ENCODE measurements around the gene CPHXL2.

CPHXL2 gene
- total RNA-seq: 0 reads per million in 3 donors

- H3K4me1 ChIP-seq (ENCODE audit: control insufficient read depth, insufficient read depth, low read length, poor library complexity, severe bottlenecking): no peaks in the 10 kb centered on the region
- no peaks in the 10 kb centered on the region for H3K36me3 ChIP-seq (ENCODE audit: control insufficient read depth, insufficient read depth, low read length)
- H3K27me3 ChIP-seq (replicated peaks; ENCODE audit: control insufficient read depth, insufficient read depth, low read length, poor library complexity, severe bottlenecking): no peaks in the 10 kb centered on the region
- H3K4me3 ChIP-seq (ENCODE audit: insufficient read depth, low read depth, low read length, poor library complexity, severe bottlenecking): no peak within 1 kb of the TSS
- no peak for DNase-seq
- H3K9me3 ChIP-seq (ENCODE audit: control insufficient read depth, low read length): no peaks in the 10 kb centered on the region
- no peak within 1 kb of the TSS for H3K27ac ChIP-seq (ENCODE audit: insufficient read depth, low read length, poor library complexity, severe bottlenecking)
Measured at GRCh38 chr16:75676909-75677308, at the start of gene CPHXL2. Gene CPHXL2, minus strand, starts transcription at chr16:75677009. Its CDS starts 10 bp downstream, at chr16:75676999.

- H3K36me3 ChIP-seq (ENCODE audit: control insufficient read depth, insufficient read depth, low read length): no peaks in the 10 kb centered on the region
- no peaks in the 10 kb centered on the region for H3K27me3 ChIP-seq (replicated peaks; ENCODE audit: control insufficient read depth, insufficient read depth, low read length, poor library complexity, severe bottlenecking)
- no peak for DNase-seq
- H3K4me1 ChIP-seq (ENCODE audit: control insufficient read depth, insufficient read depth, low read length, poor library complexity, severe bottlenecking): no peaks in the 10 kb centered on the region
- no peaks in the 10 kb centered on the region for H3K9me3 ChIP-seq (ENCODE audit: control insufficient read depth, low read length)
- H3K27ac ChIP-seq (ENCODE audit: insufficient read depth, low read length, poor library complexity, severe bottlenecking): no peak within 1 kb of the TSS
- H3K4me3 ChIP-seq (ENCODE audit: insufficient read depth, low read depth, low read length, poor library complexity, severe bottlenecking): no peak within 1 kb of the TSS
Measured at GRCh38 chr16:75726390-75726789, 49.6 kb upstream of the CPHXL2 start, which contains the start of gene CPHXL. Gene CPHXL, minus strand, starts transcription at chr16:75726490. Its CDS starts 48 bp downstream, at chr16:75726442.

- Histone ChIP-seq H3K27ac (ENCODE audit: insufficient read depth, low read length, poor library complexity, severe bottlenecking) (no peak overlapping the region), H3K4me3 (ENCODE audit: insufficient read depth, low read depth, low read length, poor library complexity, severe bottlenecking) (no peak overlapping the region), H3K9me3 (ENCODE audit: control insufficient read depth, low read length) (no peaks in the 10 kb centered on the region), H3K36me3 (ENCODE audit: control insufficient read depth, insufficient read depth, low read length) (no peaks in the 10 kb centered on the region), H3K27me3 (replicated peaks; ENCODE audit: control insufficient read depth, insufficient read depth, low read length, poor library complexity, severe bottlenecking) (no peaks in the 10 kb centered on the region), H3K4me1 (ENCODE audit: control insufficient read depth, insufficient read depth, low read length, poor library complexity, severe bottlenecking) (no peaks in the 10 kb centered on the region)
- no peak for DNase-seq
Measured at GRCh38 chr16:75718452-75718851, 41.6 kb upstream of the CPHXL2 start.

GRCh38 chr16:75714661-75715060 is 37.9 kb upstream of the CPHXL2 start:
- no peaks in the 10 kb centered on the region for H3K27me3 ChIP-seq (replicated peaks; ENCODE audit: control insufficient read depth, insufficient read depth, low read length, poor library complexity, severe bottlenecking)
- no peaks in the 10 kb centered on the region for H3K36me3 ChIP-seq (ENCODE audit: control insufficient read depth, insufficient read depth, low read length)
- no peak overlapping the region for H3K4me3 ChIP-seq (ENCODE audit: insufficient read depth, low read depth, low read length, poor library complexity, severe bottlenecking)
- H3K9me3 ChIP-seq (ENCODE audit: control insufficient read depth, low read length): no peaks in the 10 kb centered on the region
- H3K4me1 ChIP-seq (ENCODE audit: control insufficient read depth, insufficient read depth, low read length, poor library complexity, severe bottlenecking): no peaks in the 10 kb centered on the region
- DNase-seq: no peak
- no peak overlapping the region for H3K27ac ChIP-seq (ENCODE audit: insufficient read depth, low read length, poor library complexity, severe bottlenecking)

- no peaks in the 10 kb centered on the region for H3K9me3 ChIP-seq (ENCODE audit: control insufficient read depth, low read length)
- no peaks in the 10 kb centered on the region for H3K27me3 ChIP-seq (replicated peaks; ENCODE audit: control insufficient read depth, insufficient read depth, low read length, poor library complexity, severe bottlenecking)
- H3K27ac ChIP-seq (ENCODE audit: insufficient read depth, low read length, poor library complexity, severe bottlenecking): no peak overlapping the region
- H3K36me3 ChIP-seq (ENCODE audit: control insufficient read depth, insufficient read depth, low read length): no peaks in the 10 kb centered on the region
- no peak overlapping the region for H3K4me3 ChIP-seq (ENCODE audit: insufficient read depth, low read depth, low read length, poor library complexity, severe bottlenecking)
- no peaks in the 10 kb centered on the region for H3K4me1 ChIP-seq (ENCODE audit: control insufficient read depth, insufficient read depth, low read length, poor library complexity, severe bottlenecking)
- DNase-seq: no peak
Measured at GRCh38 chr16:75710344-75710743, 33.5 kb upstream of the CPHXL2 start.

- no peaks in the 10 kb centered on the region for H3K4me1 ChIP-seq (ENCODE audit: control insufficient read depth, insufficient read depth, low read length, poor library complexity, severe bottlenecking)
- H3K27ac ChIP-seq (ENCODE audit: insufficient read depth, low read length, poor library complexity, severe bottlenecking): no peak overlapping the region
- no peak for DNase-seq
- H3K4me3 ChIP-seq (ENCODE audit: insufficient read depth, low read depth, low read length, poor library complexity, severe bottlenecking): no peak overlapping the region
- no peaks in the 10 kb centered on the region for H3K27me3 ChIP-seq (replicated peaks; ENCODE audit: control insufficient read depth, insufficient read depth, low read length, poor library complexity, severe bottlenecking)
- H3K36me3 ChIP-seq (ENCODE audit: control insufficient read depth, insufficient read depth, low read length): no peaks in the 10 kb centered on the region
- H3K9me3 ChIP-seq (ENCODE audit: control insufficient read depth, low read length): no peaks in the 10 kb centered on the region
Measured at GRCh38 chr16:75703306-75703705, 26.5 kb upstream of the CPHXL2 start.

- no peaks in the 10 kb centered on the region for H3K36me3 ChIP-seq (ENCODE audit: control insufficient read depth, insufficient read depth, low read length)
- H3K27ac ChIP-seq (ENCODE audit: insufficient read depth, low read length, poor library complexity, severe bottlenecking): no peak overlapping the region
Measured at GRCh38 chr16:75702242-75702641, 25.4 kb upstream of the CPHXL2 start.

GRCh38 chr16:75701361-75701760 is 24.6 kb upstream of the CPHXL2 start, which contains the start of gene DUXB:
Gene DUXB, minus strand, starts transcription at chr16:75701461. Its CDS starts 43 bp downstream, at chr16:75701418.
- H3K9me3 ChIP-seq (ENCODE audit: control insufficient read depth, low read length): no peaks in the 10 kb centered on the region
- no peak within 1 kb of the TSS for H3K27ac ChIP-seq (ENCODE audit: insufficient read depth, low read length, poor library complexity, severe bottlenecking)
- no peaks in the 10 kb centered on the region for H3K27me3 ChIP-seq (replicated peaks; ENCODE audit: control insufficient read depth, insufficient read depth, low read length, poor library complexity, severe bottlenecking)
- H3K36me3 ChIP-seq (ENCODE audit: control insufficient read depth, insufficient read depth, low read length): no peaks in the 10 kb centered on the region
- H3K4me3 ChIP-seq (ENCODE audit: insufficient read depth, low read depth, low read length, poor library complexity, severe bottlenecking): no peak within 1 kb of the TSS
- H3K4me1 ChIP-seq (ENCODE audit: control insufficient read depth, insufficient read depth, low read length, poor library complexity, severe bottlenecking): no peaks in the 10 kb centered on the region
- no peak for DNase-seq

More at GRCh38 chr16:75702242-75702641, 25.4 kb upstream of the CPHXL2 start:
- Histone ChIP-seq H3K4me1 (ENCODE audit: control insufficient read depth, insufficient read depth, low read length, poor library complexity, severe bottlenecking) (no peaks in the 10 kb centered on the region), H3K4me3 (ENCODE audit: insufficient read depth, low read depth, low read length, poor library complexity, severe bottlenecking) (no peak overlapping the region), H3K27me3 (replicated peaks; ENCODE audit: control insufficient read depth, insufficient read depth, low read length, poor library complexity, severe bottlenecking) (no peaks in the 10 kb centered on the region), H3K9me3 (ENCODE audit: control insufficient read depth, low read length) (no peaks in the 10 kb centered on the region)
- no peak for DNase-seq

GRCh38 chr16:75697571-75697970 is 20.8 kb upstream of the CPHXL2 start:
- H3K9me3 ChIP-seq (ENCODE audit: control insufficient read depth, low read length): no peaks in the 10 kb centered on the region
- H3K27me3 ChIP-seq (replicated peaks; ENCODE audit: control insufficient read depth, insufficient read depth, low read length, poor library complexity, severe bottlenecking): no peaks in the 10 kb centered on the region
- DNase-seq: no peak
- no peaks in the 10 kb centered on the region for H3K36me3 ChIP-seq (ENCODE audit: control insufficient read depth, insufficient read depth, low read length)
- no peaks in the 10 kb centered on the region for H3K4me1 ChIP-seq (ENCODE audit: control insufficient read depth, insufficient read depth, low read length, poor library complexity, severe bottlenecking)
- no peak overlapping the region for H3K27ac ChIP-seq (ENCODE audit: insufficient read depth, low read length, poor library complexity, severe bottlenecking)
- H3K4me3 ChIP-seq (ENCODE audit: insufficient read depth, low read depth, low read length, poor library complexity, severe bottlenecking): no peak overlapping the region

- Histone ChIP-seq H3K9me3 (ENCODE audit: control insufficient read depth, low read length) (no peaks in the 10 kb centered on the region), H3K27me3 (replicated peaks; ENCODE audit: control insufficient read depth, insufficient read depth, low read length, poor library complexity, severe bottlenecking) (no peaks in the 10 kb centered on the region), H3K4me3 (ENCODE audit: insufficient read depth, low read depth, low read length, poor library complexity, severe bottlenecking) (no peak overlapping the region), H3K4me1 (ENCODE audit: control insufficient read depth, insufficient read depth, low read length, poor library complexity, severe bottlenecking) (no peaks in the 10 kb centered on the region), H3K36me3 (ENCODE audit: control insufficient read depth, insufficient read depth, low read length) (no peaks in the 10 kb centered on the region), H3K27ac (ENCODE audit: insufficient read depth, low read length, poor library complexity, severe bottlenecking) (no peak overlapping the region)
- DNase-seq: no peak
Measured at GRCh38 chr16:75695708-75696107, 18.9 kb upstream of the CPHXL2 start.
